ENCODE data around the gene WFDC11. TPM values are rescaled to one million over a fixed set of nuclear protein-coding genes. Genes with fewer than 3 reads are reported as not detected.
"Not testable (repeated sequence)": the region's sequence is repeated elsewhere in the genome, so short reads cannot be mapped to it uniquely, and the experiment has no call there.

WFDC11 gene
- total RNA-seq, 1 experiment from 2014 or later = not detected

DNA sequence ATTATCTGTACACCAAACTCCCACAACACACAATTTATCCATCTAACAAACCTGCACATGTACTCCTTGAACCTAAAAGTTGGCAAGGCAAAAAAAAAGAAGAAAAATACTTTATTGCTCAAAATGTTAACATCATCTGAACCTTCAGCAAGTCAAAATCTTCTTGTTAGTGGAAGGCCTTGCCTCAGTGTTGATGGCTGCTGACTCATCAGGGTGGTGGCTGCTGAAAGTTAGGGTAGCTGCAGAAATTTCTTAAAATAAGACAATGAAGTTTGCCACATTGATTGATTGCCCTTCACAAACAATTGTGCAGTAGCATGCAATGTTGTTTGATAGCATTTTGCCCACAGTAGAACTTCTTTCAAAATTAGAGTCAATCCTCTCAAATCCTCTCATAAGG lies 2.7 kb upstream of the WFDC11 start:
- no peak for DNase-seq (ENCODE audit: low spot score)
- CTCF ChIA-PET = no interaction called here

DNA sequence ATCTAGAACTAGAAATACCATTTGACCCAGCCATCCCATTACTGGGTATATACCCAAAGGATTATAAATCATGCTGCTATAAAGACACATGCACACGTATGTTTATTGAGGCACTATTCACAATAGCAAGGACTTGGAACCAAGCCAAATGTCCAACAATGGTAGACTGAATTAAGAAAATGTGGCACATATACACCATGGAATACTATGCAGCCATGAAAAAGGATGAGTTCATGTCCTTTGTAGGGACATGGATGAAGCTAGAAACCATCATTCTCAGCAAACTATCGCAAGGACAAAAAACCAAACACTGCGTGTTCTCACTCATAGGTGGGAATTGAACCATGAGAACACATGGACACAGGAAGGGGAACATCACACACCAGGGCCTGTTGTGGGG lies 13.0 kb downstream of the WFDC11 start:
- H3K27me3 Mint-ChIP-seq (ENCODE audit: low read depth); H3K27ac Mint-ChIP-seq; H3K4me3 Mint-ChIP-seq; ATAC-seq; H3K4me1 Mint-ChIP-seq; CTCF ChIA-PET; POLR2A ChIA-PET; DNase-seq (ENCODE audit: low spot score): not testable (repeated sequence)
- peaks cover 16% of the 10 kb centered on the region for H3K36me3 Mint-ChIP-seq
- peaks cover 43% of the 10 kb centered on the region for H3K9me3 Mint-ChIP-seq

More for the DNA sequence above, 2.7 kb upstream of the WFDC11 start:
- POLR2A ChIA-PET = no interaction called here
- Mint-ChIP-seq H3K9me3 (peaks cover 56% of the 10 kb centered on the region), H3K27ac (no peak overlapping the region), H3K36me3 (peaks cover 7% of the 10 kb centered on the region; the same call in 1 of the 2 replicates), H3K4me3 (no peak overlapping the region), H3K4me1 (no peaks in the 10 kb centered on the region), H3K27me3 (ENCODE audit: low read depth) (no peaks in the 10 kb centered on the region)
- ATAC-seq = no peak
- no peak for TF ChIP-seq ETV6 (CRISPR knock-in tag; IDR thresholded peaks at IDR 0.05)
- TF ChIP-seq SMAD4 (CRISPR knock-in tag; IDR thresholded peaks at IDR 0.05) = no peak
- TF ChIP-seq, protein P1, sequence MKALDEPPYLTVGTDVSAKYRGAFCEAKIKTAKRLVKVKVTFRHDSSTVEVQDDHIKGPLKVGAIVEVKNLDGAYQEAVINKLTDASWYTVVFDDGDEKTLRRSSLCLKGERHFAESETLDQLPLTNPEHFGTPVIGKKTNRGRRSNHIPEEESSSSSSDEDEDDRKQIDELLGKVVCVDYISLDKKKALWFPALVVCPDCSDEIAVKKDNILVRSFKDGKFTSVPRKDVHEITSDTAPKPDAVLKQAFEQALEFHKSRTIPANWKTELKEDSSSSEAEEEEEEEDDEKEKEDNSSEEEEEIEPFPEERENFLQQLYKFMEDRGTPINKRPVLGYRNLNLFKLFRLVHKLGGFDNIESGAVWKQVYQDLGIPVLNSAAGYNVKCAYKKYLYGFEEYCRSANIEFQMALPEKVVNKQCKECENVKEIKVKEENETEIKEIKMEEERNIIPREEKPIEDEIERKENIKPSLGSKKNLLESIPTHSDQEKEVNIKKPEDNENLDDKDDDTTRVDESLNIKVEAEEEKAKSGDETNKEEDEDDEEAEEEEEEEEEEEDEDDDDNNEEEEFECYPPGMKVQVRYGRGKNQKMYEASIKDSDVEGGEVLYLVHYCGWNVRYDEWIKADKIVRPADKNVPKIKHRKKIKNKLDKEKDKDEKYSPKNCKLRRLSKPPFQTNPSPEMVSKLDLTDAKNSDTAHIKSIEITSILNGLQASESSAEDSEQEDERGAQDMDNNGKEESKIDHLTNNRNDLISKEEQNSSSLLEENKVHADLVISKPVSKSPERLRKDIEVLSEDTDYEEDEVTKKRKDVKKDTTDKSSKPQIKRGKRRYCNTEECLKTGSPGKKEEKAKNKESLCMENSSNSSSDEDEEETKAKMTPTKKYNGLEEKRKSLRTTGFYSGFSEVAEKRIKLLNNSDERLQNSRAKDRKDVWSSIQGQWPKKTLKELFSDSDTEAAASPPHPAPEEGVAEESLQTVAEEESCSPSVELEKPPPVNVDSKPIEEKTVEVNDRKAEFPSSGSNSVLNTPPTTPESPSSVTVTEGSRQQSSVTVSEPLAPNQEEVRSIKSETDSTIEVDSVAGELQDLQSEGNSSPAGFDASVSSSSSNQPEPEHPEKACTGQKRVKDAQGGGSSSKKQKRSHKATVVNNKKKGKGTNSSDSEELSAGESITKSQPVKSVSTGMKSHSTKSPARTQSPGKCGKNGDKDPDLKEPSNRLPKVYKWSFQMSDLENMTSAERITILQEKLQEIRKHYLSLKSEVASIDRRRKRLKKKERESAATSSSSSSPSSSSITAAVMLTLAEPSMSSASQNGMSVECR (CRISPR knock-in tag; IDR thresholded peaks at IDR 0.05; ENCODE audit: borderline replicate concordance) = no peak
- no peak for TF ChIP-seq ATF1 (CRISPR knock-in tag; IDR thresholded peaks at IDR 0.05)
- TF ChIP-seq, protein P2, sequence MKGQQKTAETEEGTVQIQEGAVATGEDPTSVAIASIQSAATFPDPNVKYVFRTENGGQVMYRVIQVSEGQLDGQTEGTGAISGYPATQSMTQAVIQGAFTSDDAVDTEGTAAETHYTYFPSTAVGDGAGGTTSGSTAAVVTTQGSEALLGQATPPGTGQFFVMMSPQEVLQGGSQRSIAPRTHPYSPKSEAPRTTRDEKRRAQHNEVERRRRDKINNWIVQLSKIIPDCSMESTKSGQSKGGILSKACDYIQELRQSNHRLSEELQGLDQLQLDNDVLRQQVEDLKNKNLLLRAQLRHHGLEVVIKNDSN (CRISPR knock-in tag; IDR thresholded peaks at IDR 0.05) = no peak
- no peak for TF ChIP-seq ESRRA (CRISPR knock-in tag; IDR thresholded peaks at IDR 0.05; ENCODE audit: borderline replicate concordance)
- TF ChIP-seq PRRX2 (CRISPR knock-in tag; IDR thresholded peaks at IDR 0.05) = no peak
- TF ChIP-seq NFE2L1 (CRISPR knock-in tag; IDR thresholded peaks at IDR 0.05) = no peak
- TF ChIP-seq CBFB (CRISPR knock-in tag; IDR thresholded peaks at IDR 0.05; ENCODE audit: low read depth) = no peak

DNA sequence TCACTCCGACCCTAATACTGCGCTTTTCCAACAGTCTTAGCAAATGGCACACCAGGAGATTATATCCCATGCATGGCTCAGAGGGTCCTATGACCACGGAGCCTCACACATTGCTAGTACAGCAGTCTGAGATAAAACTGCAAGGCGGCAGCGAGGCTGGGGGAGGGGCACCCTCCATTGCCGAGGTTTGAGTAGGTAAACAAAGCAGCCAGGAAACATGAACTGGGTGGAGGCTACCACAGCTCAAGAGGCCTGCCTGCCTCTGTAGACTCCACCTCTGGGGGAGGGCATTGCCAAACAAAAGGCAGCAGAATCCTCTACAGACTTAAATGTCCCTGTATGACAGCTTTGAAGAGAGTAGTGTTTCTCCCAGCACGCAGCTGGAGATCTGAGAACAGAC lies 18.3 kb downstream of the WFDC11 start:
- CTCF ChIA-PET; H3K27ac Mint-ChIP-seq; H3K4me3 Mint-ChIP-seq; DNase-seq (ENCODE audit: low spot score); POLR2A ChIA-PET; ATAC-seq; H3K27me3 Mint-ChIP-seq (ENCODE audit: low read depth): not testable (repeated sequence)
- Mint-ChIP-seq H3K9me3 (peaks cover 51% of the 10 kb centered on the region), H3K36me3 (peaks cover 33% of the 10 kb centered on the region), H3K4me1 (peaks cover 10% of the 10 kb centered on the region)

DNA sequence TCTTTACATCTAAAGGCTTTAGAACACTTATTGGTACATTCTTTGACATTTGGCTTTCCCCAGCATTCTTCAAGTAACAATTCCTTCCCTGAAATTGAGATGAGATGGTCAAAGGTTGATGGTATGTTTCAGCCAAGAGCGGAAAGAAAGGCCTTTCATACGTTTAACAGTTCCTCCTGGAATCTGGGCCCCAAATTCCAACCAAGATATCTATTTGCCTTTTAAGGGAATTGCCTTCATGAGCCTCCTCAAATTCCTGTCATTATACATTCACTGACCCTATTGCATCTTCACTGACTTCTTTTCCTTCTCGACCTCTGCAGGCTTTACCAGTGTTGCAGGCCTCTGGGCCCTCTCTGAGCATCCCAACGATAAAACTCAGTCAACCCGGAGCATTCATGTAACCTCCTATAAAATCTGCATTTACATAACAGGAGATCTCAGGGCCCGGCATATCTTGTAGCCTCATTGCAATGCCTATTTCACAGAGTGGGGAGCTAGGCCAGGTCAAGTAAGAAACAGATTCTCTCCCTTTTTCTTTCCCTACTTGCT lies 20.7 kb downstream of the WFDC11 start:
- Mint-ChIP-seq H3K4me3 (no peak overlapping the region), H3K4me1 (peaks cover 10% of the 10 kb centered on the region), H3K27ac (no peak overlapping the region; the same call in 1 of the 2 replicates), H3K27me3 (ENCODE audit: low read depth) (peaks cover 5% of the 10 kb centered on the region; the same call in 1 of the 2 replicates), H3K36me3 (peaks cover 37% of the 10 kb centered on the region), H3K9me3 (peaks cover 43% of the 10 kb centered on the region)
- ChIA-PET CTCF (interaction anchor here (0.7 kb wide), 1 partner anchor 20 kb away, joined by 5 read pairs; the partner anchor contains the start of gene WFDC10A), POLR2A (no interaction called here)
- ATAC-seq = peak; percentile 68
- DNase-seq (ENCODE audit: low spot score) = no peak
- TF ChIP-seq, protein P3, sequence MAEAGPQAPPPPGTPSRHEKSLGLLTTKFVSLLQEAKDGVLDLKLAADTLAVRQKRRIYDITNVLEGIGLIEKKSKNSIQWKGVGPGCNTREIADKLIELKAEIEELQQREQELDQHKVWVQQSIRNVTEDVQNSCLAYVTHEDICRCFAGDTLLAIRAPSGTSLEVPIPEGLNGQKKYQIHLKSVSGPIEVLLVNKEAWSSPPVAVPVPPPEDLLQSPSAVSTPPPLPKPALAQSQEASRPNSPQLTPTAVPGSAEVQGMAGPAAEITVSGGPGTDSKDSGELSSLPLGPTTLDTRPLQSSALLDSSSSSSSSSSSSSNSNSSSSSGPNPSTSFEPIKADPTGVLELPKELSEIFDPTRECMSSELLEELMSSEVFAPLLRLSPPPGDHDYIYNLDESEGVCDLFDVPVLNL (CRISPR knock-in tag; IDR thresholded peaks at IDR 0.05; ENCODE audit: borderline replicate concordance, low read depth) = no peak
- TF ChIP-seq ZNF263 (CRISPR knock-in tag; IDR thresholded peaks at IDR 0.05; ENCODE audit: low read depth) (no peak), JAZF1 (CRISPR knock-in tag; IDR thresholded peaks at IDR 0.05) (no peak), PRRX2 (CRISPR knock-in tag; IDR thresholded peaks at IDR 0.05) (no peak), ELF4 (CRISPR knock-in tag; IDR thresholded peaks at IDR 0.05; ENCODE audit: low read depth) (no peak), GABPB1 (CRISPR knock-in tag; IDR thresholded peaks at IDR 0.05) (no peak), RELA (CRISPR knock-in tag; IDR thresholded peaks at IDR 0.05; ENCODE audit: borderline replicate concordance) (no peak), KAT7 (CRISPR knock-in tag; IDR thresholded peaks at IDR 0.05; ENCODE audit: borderline replicate concordance) (no peak), OVOL2 (CRISPR knock-in tag; IDR thresholded peaks at IDR 0.05; ENCODE audit: borderline replicate concordance) (no peak)
- TF ChIP-seq, protein P4, sequence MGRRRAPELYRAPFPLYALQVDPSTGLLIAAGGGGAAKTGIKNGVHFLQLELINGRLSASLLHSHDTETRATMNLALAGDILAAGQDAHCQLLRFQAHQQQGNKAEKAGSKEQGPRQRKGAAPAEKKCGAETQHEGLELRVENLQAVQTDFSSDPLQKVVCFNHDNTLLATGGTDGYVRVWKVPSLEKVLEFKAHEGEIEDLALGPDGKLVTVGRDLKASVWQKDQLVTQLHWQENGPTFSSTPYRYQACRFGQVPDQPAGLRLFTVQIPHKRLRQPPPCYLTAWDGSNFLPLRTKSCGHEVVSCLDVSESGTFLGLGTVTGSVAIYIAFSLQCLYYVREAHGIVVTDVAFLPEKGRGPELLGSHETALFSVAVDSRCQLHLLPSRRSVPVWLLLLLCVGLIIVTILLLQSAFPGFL (CRISPR knock-in tag; IDR thresholded peaks at IDR 0.05; ENCODE audit: borderline replicate concordance) = no peak
- TF ChIP-seq, protein P5, sequence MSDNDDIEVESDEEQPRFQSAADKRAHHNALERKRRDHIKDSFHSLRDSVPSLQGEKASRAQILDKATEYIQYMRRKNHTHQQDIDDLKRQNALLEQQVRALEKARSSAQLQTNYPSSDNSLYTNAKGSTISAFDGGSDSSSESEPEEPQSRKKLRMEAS (CRISPR knock-in tag; IDR thresholded peaks at IDR 0.05) = no peak
- TF ChIP-seq, protein P6, sequence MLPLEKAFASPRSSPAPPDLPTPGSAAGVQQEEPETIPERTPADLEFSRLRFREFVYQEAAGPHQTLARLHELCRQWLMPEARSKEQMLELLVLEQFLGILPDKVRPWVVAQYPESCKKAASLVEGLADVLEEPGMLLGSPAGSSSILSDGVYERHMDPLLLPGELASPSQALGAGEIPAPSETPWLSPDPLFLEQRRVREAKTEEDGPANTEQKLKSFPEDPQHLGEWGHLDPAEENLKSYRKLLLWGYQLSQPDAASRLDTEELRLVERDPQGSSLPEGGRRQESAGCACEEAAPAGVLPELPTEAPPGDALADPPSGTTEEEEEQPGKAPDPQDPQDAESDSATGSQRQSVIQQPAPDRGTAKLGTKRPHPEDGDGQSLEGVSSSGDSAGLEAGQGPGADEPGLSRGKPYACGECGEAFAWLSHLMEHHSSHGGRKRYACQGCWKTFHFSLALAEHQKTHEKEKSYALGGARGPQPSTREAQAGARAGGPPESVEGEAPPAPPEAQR (CRISPR knock-in tag; IDR thresholded peaks at IDR 0.05) = no peak

All from WTC11 (cell line).